ENCODE results near the gene RNF11.
A peak's percentile ranks its signal among the peaks of the same experiment; 100 is the strongest.

- TF ChIP-seq CTCF (IDR thresholded peaks at IDR 0.05; ENCODE audit: borderline replicate concordance, extremely low read depth, low read length, poor library complexity, severe bottlenecking), result peak; percentile 83
- no peak for TF ChIP-seq EZH2 (IDR thresholded peaks at IDR 0.05; ENCODE audit: borderline replicate concordance, low read depth, low read length, severe bottlenecking)
Measured at GRCh38 chr1:51192213-51192843, 43.7 kb upstream of the RNF11 start.

Measured in DND-41 (cell line).